ENCODE measurements around the gene ARMC10.
"Not testable (repeated sequence)": the region's sequence is repeated elsewhere in the genome, so short reads cannot be mapped to it uniquely, and the experiment has no call there.

ARMC10 gene

DNA sequence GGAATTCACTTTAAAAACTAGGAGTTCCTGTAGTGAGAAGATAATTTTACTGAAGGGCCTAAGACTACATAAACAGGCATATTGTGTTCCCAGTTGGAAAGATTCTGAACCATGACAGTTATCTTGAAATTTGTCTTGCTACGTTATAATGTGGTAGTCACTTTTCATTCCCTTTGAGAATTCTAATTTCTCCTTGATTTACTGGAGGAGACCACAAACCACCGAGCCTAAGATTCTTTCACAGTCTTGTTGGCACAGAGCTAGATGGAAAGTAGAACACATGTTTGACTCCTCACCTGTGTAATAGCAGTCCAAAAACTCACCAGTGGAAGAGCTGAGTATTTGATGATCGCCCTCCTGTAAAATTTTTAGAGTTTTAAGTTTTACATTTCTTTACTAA is 4.9 kb downstream of the ARMC10 start:
- H3K4me3 ChIP-seq (ENCODE audit: low read depth, low read length): no peak overlapping the region
- in situ Hi-C loops (cut with HindIII; ENCODE audit: low sequenced_read_pairs): no loop called here
- DNase-seq (ENCODE audit: low read depth, low spot score): no peak
- TF ChIP-seq CTCF (IDR thresholded peaks at IDR 0.05; ENCODE audit: low read depth, low read length): no peak

DNA sequence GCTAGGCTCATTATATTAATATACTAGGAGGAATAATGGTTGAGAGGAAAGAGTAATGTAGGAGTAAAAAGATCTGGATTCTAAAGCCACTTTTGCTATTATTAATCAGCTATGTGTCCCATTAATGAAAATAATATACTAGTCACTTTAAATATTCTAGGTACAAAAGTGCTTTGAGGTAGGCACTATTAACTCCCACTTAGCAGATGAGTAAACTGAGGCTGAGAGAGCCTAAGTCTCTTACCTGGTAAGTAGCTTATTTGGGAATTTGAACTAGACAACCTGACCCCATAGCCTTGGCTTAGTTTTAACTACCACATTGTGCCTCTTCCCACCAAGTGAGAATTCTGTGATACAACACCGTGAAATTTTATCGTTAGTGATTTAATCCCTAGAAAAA is 6.0 kb downstream of the ARMC10 start:
- no peak overlapping the region for H3K4me3 ChIP-seq (ENCODE audit: low read depth, low read length)
- in situ Hi-C loops (cut with HindIII; ENCODE audit: low sequenced_read_pairs): no loop called here
- no peak for DNase-seq (ENCODE audit: low read depth, low spot score)
- TF ChIP-seq CTCF (IDR thresholded peaks at IDR 0.05; ENCODE audit: low read depth, low read length): no peak

GRCh38 chr7:103082497-103082896 is 7.6 kb downstream of the ARMC10 start:
- H3K4me3 ChIP-seq (ENCODE audit: low read depth, low read length): no peak overlapping the region
- DNase-seq (ENCODE audit: low read depth, low spot score): no peak
- TF ChIP-seq CTCF (IDR thresholded peaks at IDR 0.05; ENCODE audit: low read depth, low read length): no peak
- in situ Hi-C loops (cut with HindIII; ENCODE audit: low sequenced_read_pairs): no loop called here

- no peak overlapping the region for H3K4me3 ChIP-seq (ENCODE audit: low read depth, low read length)
- TF ChIP-seq CTCF (IDR thresholded peaks at IDR 0.05; ENCODE audit: low read depth, low read length): no peak
- in situ Hi-C loops (cut with HindIII; ENCODE audit: low sequenced_read_pairs): no loop called here
- no peak for DNase-seq (ENCODE audit: low read depth, low spot score)
These were observed 8.3 kb downstream of the ARMC10 start for GRCh38 chr7:103083210-103083609.

DNA sequence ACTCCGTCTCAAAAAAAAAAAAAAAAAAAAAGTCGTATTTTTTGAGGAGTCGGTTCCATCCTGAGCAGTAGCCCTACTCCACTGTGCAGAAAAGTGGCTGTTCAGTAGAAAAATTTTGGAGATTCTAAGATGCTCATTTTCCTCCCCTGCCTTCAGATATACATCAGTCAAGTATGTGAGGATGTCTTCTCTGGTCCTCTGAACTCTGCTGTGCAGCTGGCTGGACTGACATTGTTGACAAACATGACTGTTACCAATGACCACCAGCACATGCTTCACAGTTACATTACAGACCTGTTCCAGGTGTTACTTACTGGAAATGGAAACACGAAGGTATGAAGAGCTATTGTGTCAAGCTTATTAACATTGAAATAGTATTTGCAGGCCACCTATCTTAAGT is 17.4 kb downstream of the ARMC10 start:
- H3K4me3 ChIP-seq (ENCODE audit: low read depth, low read length); in situ Hi-C loops (cut with HindIII; ENCODE audit: low sequenced_read_pairs); DNase-seq (ENCODE audit: low read depth, low spot score): not testable (repeated sequence)

- in situ Hi-C loops (cut with HindIII; ENCODE audit: low sequenced_read_pairs): no loop called here
- no peak for TF ChIP-seq CTCF (IDR thresholded peaks at IDR 0.05; ENCODE audit: low read depth, low read length)
- no peak for DNase-seq (ENCODE audit: low read depth, low spot score)
- H3K4me3 ChIP-seq (ENCODE audit: low read depth, low read length): no peak overlapping the region
These were observed 18.5 kb downstream of the ARMC10 start for GRCh38 chr7:103093429-103093828.

GRCh38 chr7:103094102-103094501 is 19.2 kb downstream of the ARMC10 start:
- no peak for TF ChIP-seq CTCF (IDR thresholded peaks at IDR 0.05; ENCODE audit: low read depth, low read length)
- in situ Hi-C loops (cut with HindIII; ENCODE audit: low sequenced_read_pairs): no loop called here
- H3K4me3 ChIP-seq (ENCODE audit: low read depth, low read length): no peak overlapping the region
- no peak for DNase-seq (ENCODE audit: low read depth, low spot score)

DNA sequence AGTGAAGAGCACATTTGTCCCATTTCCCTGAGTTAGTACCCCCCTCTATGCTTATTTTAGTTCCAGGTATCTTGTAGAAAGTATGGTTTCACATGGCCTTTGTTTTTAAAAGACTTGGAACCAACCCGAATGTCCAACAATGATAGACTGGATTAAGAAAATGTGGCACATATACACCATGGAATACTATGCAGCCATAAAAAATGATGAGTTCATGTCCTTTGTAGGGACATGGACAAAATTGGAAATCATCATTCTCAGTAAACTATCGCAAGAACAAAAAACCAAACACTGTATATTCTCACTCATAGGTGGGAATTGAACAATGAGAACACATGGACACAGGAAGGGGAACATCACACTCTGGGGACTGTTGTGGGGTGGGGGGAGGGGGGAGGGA is 20.6 kb downstream of the ARMC10 start:
- DNase-seq (ENCODE audit: low read depth, low spot score); H3K4me3 ChIP-seq (ENCODE audit: low read depth, low read length); in situ Hi-C loops (cut with HindIII; ENCODE audit: low sequenced_read_pairs): not testable (repeated sequence)
